ENCODE measurements around the gene PANK1. TPM values are rescaled to one million over a fixed set of nuclear protein-coding genes. Genes with fewer than 3 reads are reported as not detected.

Gene PANK1
- total RNA-seq, 1 donor from 2014 or later, result 7.8 TPM

DNA sequence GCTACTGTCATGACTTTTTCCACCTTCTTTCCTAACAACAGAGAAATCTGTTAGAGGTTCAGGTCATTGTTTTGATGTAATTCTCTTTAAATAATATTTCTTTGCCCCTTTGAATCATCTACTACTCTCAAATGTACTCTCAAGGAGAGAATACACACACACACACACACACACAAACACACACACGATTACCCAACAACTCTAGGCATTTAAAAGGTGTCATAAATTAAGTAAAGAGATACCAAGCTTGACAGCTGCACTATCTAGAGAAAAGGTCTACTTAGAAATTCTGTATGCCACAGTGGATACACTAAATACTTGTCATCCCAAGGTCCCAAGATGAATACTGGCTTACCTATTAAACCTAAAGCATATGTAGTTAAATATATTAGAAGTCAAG is 4.8 kb downstream of the PANK1 start:
- H3K4me3 ChIP-seq (ENCODE audit: low read depth, low read length), result no peak overlapping the region
- no peak for DNase-seq (ENCODE audit: low read depth)
- TF ChIP-seq, protein P1, sequence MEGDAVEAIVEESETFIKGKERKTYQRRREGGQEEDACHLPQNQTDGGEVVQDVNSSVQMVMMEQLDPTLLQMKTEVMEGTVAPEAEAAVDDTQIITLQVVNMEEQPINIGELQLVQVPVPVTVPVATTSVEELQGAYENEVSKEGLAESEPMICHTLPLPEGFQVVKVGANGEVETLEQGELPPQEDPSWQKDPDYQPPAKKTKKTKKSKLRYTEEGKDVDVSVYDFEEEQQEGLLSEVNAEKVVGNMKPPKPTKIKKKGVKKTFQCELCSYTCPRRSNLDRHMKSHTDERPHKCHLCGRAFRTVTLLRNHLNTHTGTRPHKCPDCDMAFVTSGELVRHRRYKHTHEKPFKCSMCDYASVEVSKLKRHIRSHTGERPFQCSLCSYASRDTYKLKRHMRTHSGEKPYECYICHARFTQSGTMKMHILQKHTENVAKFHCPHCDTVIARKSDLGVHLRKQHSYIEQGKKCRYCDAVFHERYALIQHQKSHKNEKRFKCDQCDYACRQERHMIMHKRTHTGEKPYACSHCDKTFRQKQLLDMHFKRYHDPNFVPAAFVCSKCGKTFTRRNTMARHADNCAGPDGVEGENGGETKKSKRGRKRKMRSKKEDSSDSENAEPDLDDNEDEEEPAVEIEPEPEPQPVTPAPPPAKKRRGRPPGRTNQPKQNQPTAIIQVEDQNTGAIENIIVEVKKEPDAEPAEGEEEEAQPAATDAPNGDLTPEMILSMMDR (conservative IDR thresholded peaks at IDR 0.05; ENCODE audit: low read depth, low read length), result no peak

DNA sequence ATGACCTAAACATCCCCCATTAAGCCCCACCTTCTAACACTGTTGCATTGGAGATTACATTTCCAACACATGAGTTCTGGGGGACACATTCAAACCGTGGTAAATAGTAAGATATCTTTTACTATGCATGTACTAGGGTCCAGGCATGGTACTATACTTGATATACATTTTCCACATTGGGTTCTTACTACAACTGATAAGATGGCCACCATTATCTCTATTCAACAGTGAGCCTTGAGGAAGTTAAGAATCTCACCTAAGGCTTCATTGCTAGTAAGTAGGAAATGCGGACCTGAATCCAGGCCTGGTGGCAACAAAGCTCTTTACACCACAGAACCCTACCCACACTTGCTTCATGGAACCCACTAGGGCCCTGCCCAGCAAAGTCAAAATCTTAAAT is 5.7 kb downstream of the PANK1 start:
- H3K4me3 ChIP-seq (ENCODE audit: low read depth, low read length), result no peak overlapping the region
- no peak for DNase-seq (ENCODE audit: low read depth)
- TF ChIP-seq, protein P1 (conservative IDR thresholded peaks at IDR 0.05; ENCODE audit: low read depth, low read length), result no peak

DNA sequence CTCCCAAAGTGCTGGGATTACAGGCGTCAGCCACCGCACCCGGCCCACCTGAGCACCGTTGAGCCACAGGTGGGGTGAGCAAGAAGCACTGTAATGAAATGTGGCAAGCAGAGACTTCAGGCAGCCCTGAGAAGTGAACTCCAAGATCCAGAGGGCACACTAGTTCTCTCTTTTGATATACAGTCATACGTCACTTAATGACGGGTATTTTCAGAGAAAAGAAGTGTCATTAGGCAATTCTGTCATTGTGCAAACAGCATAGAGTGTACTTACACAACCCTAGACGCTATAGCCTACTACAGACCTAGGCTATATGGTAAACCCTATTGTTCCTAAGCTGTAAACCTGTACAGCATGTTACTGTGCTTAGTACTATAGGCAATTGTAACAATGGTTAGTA is 7.9 kb downstream of the PANK1 start:
- TF ChIP-seq, protein P1 (conservative IDR thresholded peaks at IDR 0.05; ENCODE audit: low read depth, low read length), result no peak
- no peak for DNase-seq (ENCODE audit: low read depth)
- no peak overlapping the region for H3K4me3 ChIP-seq (ENCODE audit: low read depth, low read length)

DNA sequence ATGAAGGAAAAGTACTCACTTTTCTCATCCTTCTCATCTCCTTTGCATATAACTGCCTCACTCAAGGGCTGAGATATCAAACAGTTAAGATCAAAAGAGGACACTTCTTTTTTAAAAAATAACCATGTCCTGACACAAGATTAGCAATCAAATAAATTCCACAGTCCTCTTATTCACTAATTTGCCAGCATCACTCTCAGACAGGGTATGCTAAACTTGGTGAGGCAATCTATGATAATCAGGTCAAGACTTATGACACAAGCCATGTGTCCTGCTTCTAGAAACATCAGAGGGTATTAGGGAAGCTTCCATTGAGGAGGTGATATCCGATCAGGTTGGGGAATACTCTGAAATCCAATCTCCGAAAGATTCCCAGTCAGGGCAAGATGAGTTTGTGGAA is 10.4 kb downstream of the PANK1 start:
- TF ChIP-seq, protein P1 (conservative IDR thresholded peaks at IDR 0.05; ENCODE audit: low read depth, low read length), result no peak
- DNase-seq (ENCODE audit: low read depth), result no peak
- H3K4me3 ChIP-seq (ENCODE audit: low read depth, low read length), result no peak overlapping the region

DNA sequence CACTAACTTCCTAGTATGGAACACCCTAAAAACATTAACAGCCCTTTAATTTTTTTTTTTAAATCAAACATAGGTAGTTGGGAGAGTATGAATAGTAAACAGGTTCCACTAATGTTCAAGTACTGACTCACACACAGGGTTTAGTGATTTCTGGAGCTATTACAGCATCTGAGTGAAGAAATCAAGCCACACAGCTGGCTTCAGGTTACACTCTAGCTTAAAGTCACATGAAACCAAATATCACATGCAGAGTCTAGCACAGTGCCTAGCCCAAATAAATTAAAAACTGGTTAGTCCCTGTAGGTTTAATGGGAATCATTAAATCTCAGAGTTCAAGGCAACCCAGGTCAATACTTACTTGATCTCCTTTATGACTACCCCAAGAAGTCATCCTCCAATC is 11.6 kb downstream of the PANK1 start:
- peak; percentile 91 for DNase-seq (ENCODE audit: low read depth)
- peak overlapping the region; percentile 41 for H3K4me3 ChIP-seq (ENCODE audit: low read depth, low read length)
- TF ChIP-seq, protein P1 (conservative IDR thresholded peaks at IDR 0.05; ENCODE audit: low read depth, low read length), result no peak

DNA sequence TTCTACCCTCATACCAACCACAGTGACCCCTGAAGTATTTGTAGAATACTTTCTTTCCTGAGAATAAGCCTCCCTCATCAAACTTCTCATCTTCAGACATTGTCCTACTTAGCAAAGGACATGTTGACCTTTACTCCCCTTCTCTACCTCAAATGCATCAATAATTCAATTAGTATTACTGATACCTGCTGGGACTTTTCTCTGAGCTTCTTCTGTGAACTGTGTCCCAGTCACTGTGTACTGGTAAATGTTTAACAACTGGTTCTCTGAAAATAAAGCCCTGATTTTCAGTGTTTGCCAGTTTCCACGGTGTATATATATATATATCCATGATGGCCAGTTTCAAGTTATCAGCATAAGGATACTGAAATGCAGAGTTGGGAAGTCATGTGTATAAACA is 12.2 kb downstream of the PANK1 start:
- DNase-seq (ENCODE audit: low read depth), result peak; percentile 66
- peak overlapping the region; percentile 41 for H3K4me3 ChIP-seq (ENCODE audit: low read depth, low read length)
- TF ChIP-seq, protein P1 (conservative IDR thresholded peaks at IDR 0.05; ENCODE audit: low read depth, low read length), result no peak

DNA sequence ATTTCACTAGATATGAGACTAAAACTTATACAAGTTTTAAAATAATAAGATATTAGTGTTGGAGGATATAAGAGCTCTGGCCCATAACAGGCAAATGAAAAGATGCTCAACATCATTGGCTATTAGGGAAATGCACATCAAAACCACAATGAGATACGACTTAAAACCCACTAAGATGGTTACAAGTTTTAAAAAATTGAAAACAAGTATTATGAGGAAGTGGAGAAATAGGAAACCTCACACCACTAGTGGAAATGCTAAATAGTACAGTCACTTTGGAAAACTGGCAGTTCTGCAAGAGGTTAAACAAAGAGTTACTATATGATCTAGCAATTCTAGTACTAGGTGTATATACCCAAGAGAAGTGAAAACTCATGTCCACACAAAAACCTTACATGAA is 17.2 kb downstream of the PANK1 start:
- DNase-seq (ENCODE audit: low read depth), result no peak
- TF ChIP-seq, protein P1 (conservative IDR thresholded peaks at IDR 0.05; ENCODE audit: low read depth, low read length), result no peak
- H3K4me3 ChIP-seq (ENCODE audit: low read depth, low read length), result no peak overlapping the region
